ENCODE measurements around the gene TCF25.
A peak's percentile ranks its signal among the peaks of the same experiment; 100 is the strongest.
"Not testable (repeated sequence)": the region's sequence is repeated elsewhere in the genome, so short reads cannot be mapped to it uniquely, and the experiment has no call there.

TCF25 gene

DNA sequence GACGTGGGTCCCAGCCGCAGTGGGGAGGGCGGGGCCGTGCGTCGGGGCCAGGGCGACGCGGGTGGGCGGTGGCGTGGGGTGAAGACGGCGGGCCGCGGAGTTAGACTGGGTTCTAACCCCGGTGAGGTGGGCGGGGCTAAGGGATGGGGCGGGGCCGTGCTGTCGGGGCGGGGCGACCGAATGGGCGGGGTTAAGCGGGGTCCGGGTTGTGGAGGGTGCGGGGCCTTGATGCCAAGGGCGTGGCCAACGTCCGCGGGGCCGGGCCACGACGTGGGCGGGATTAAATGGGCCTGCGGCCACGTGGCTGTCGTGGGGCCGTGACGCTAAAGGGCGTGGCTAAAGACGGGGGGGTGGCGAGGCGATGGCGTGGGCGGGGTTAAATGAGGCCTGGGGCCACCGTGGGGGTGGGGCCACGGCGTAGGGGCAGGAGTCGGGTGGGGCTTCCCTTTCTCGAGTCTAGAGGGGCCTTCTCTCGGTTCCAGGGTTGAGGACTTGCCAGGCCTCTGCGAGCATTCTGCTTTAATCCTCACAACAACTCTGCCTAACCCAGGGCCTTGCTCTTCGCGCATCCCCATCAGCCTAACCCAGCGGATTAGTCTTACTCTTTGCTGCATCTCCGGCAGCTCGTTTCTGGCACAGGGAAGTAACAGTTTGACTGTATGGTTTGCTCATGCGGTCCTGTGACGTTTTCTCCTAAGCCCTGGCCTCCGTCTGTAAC is 739 bp downstream of the TCF25 start:
- peak overlapping the region; percentile 90 for H3K4me3 ChIP-seq (ENCODE audit: low read depth, low read length)
- TF ChIP-seq, protein P1, sequence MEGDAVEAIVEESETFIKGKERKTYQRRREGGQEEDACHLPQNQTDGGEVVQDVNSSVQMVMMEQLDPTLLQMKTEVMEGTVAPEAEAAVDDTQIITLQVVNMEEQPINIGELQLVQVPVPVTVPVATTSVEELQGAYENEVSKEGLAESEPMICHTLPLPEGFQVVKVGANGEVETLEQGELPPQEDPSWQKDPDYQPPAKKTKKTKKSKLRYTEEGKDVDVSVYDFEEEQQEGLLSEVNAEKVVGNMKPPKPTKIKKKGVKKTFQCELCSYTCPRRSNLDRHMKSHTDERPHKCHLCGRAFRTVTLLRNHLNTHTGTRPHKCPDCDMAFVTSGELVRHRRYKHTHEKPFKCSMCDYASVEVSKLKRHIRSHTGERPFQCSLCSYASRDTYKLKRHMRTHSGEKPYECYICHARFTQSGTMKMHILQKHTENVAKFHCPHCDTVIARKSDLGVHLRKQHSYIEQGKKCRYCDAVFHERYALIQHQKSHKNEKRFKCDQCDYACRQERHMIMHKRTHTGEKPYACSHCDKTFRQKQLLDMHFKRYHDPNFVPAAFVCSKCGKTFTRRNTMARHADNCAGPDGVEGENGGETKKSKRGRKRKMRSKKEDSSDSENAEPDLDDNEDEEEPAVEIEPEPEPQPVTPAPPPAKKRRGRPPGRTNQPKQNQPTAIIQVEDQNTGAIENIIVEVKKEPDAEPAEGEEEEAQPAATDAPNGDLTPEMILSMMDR (IDR thresholded peaks at IDR 0.05; ENCODE audit: low read depth, low read length), result no peak

DNA sequence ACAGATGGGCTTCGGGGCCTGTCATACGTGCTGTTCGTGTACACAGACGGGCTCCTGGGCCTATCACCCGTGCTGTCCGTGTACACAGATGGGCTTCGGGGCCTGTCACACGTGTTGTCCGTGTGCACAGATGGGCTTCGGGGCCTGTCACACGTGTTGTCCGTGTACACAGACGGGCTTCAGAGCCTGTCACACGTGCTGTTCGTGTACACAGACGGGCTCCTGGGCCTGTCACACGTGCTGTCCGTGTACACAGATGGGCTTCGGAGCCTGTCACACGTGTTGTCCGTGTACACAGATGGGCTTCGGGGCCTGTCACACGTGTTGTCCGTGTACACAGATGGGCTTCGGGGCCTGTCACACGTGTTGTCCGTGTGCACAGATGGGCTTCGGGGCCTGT is 5.7 kb downstream of the TCF25 start:
- H3K4me3 ChIP-seq (ENCODE audit: low read depth, low read length), result not testable (repeated sequence)

GRCh38 chr16:89880477-89881367 is 7.3 kb downstream of the TCF25 start:
- H3K4me3 ChIP-seq (ENCODE audit: low read depth, low read length), result no peak overlapping the region
- TF ChIP-seq, protein P1 (IDR thresholded peaks at IDR 0.05; ENCODE audit: low read depth, low read length), result no peak

- TF ChIP-seq, protein P1 (IDR thresholded peaks at IDR 0.05; ENCODE audit: low read depth, low read length), result no peak
- H3K4me3 ChIP-seq (ENCODE audit: low read depth, low read length), result no peak overlapping the region
Measured at GRCh38 chr16:89881368-89881730, 8.0 kb downstream of the TCF25 start.

GRCh38 chr16:89883346-89884040 is 10.1 kb downstream of the TCF25 start:
- TF ChIP-seq, protein P1 (IDR thresholded peaks at IDR 0.05; ENCODE audit: low read depth, low read length), result no peak
- H3K4me3 ChIP-seq (ENCODE audit: low read depth, low read length), result no peak overlapping the region

- H3K4me3 ChIP-seq (ENCODE audit: low read depth, low read length), result no peak overlapping the region
- TF ChIP-seq, protein P1 (IDR thresholded peaks at IDR 0.05; ENCODE audit: low read depth, low read length), result no peak
Measured at GRCh38 chr16:89884041-89884421, 10.6 kb downstream of the TCF25 start.

GRCh38 chr16:89887243-89887642 is 13.9 kb downstream of the TCF25 start:
- TF ChIP-seq, protein P1 (IDR thresholded peaks at IDR 0.05; ENCODE audit: low read depth, low read length), result no peak
- no peak overlapping the region for H3K4me3 ChIP-seq (ENCODE audit: low read depth, low read length)
